ENCODE measurements around the gene MLLT10. TPM values are rescaled to one million over a fixed set of nuclear protein-coding genes. Genes with fewer than 3 reads are reported as not detected.

The MLLT10 gene
- total and polyA plus RNA-seq, 9 donors = 23.6 to 55.1 (median 36.8) TPM

DNA sequence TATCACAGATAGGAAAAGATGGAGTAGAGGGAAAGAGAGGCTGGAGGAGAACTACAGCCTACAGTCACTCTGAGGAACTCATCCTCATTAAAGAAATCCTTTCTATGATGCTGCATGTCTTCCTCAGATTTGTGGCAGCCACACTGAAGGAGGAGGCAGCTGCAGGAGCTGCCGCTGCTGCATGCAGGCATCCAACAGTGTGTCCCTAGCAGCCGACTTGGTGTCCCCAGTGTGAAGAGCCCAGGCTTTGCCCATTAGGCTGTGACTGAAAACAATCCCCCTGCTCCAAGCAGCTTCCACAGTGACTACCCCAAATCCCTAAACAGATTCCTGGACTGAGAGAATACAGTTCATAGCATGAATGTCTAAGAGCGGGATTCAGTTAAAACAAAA is 31.7 kb upstream of the MLLT10 start:
- Histone ChIP-seq H3K9me3 (no peaks in the 10 kb centered on the region), H3K4me3 (no peak overlapping the region), H3K36me3 (no peaks in the 10 kb centered on the region), H3K4me1 (ENCODE audit: insufficient read depth) (no peaks in the 10 kb centered on the region), H3K27ac (no peak overlapping the region), H3K27me3 (no peaks in the 10 kb centered on the region)
- no peak for TF ChIP-seq POLR2A (IDR thresholded peaks at IDR 0.05)
- no peak for TF ChIP-seq EP300 (IDR thresholded peaks at IDR 0.05)
- TF ChIP-seq, protein P1, sequence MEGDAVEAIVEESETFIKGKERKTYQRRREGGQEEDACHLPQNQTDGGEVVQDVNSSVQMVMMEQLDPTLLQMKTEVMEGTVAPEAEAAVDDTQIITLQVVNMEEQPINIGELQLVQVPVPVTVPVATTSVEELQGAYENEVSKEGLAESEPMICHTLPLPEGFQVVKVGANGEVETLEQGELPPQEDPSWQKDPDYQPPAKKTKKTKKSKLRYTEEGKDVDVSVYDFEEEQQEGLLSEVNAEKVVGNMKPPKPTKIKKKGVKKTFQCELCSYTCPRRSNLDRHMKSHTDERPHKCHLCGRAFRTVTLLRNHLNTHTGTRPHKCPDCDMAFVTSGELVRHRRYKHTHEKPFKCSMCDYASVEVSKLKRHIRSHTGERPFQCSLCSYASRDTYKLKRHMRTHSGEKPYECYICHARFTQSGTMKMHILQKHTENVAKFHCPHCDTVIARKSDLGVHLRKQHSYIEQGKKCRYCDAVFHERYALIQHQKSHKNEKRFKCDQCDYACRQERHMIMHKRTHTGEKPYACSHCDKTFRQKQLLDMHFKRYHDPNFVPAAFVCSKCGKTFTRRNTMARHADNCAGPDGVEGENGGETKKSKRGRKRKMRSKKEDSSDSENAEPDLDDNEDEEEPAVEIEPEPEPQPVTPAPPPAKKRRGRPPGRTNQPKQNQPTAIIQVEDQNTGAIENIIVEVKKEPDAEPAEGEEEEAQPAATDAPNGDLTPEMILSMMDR (IDR thresholded peaks at IDR 0.05) = no peak
- intact Hi-C loops (cut with DNase I) = loop anchor here in 1 of 4 donors (10.0 kb wide), 1 partner anchor 822 kb away; the partner anchor contains the start of gene BMI1
- DNase-seq = no peak
- WGBS, 3 donors = 91 to 92% (median 91%) methylated on average over 3 of the region's 3 CpGs

- TF ChIP-seq, protein P1 (IDR thresholded peaks at IDR 0.05) = no peak
- TF ChIP-seq EP300 (IDR thresholded peaks at IDR 0.05) = no peak
- TF ChIP-seq POLR2A (IDR thresholded peaks at IDR 0.05) = no peak
- intact Hi-C loops (cut with DNase I) = loop anchor here in 1 of 4 donors (10.0 kb wide), 1 partner anchor 821 kb away; the partner anchor contains the start of gene BMI1
- Histone ChIP-seq H3K4me1 (ENCODE audit: insufficient read depth) (no peaks in the 10 kb centered on the region), H3K27me3 (no peaks in the 10 kb centered on the region), H3K36me3 (no peaks in the 10 kb centered on the region), H3K9me3 (no peaks in the 10 kb centered on the region), H3K4me3 (no peak overlapping the region), H3K27ac (no peak overlapping the region)
- DNase-seq = no peak
- 60 to 83% (median 62%) methylated on average over 1 of the region's 1 CpG for WGBS, 3 donors
Measured at GRCh38 chr10:21503542-21503941, 30.5 kb upstream of the MLLT10 start.

- H3K27me3 ChIP-seq = no peaks in the 10 kb centered on the region
- H3K4me1 ChIP-seq (ENCODE audit: insufficient read depth) = peaks cover 2% of the 10 kb centered on the region
- H3K36me3 ChIP-seq = no peaks in the 10 kb centered on the region
- DNase-seq = no peak
- H3K9me3 ChIP-seq = no peaks in the 10 kb centered on the region
- intact Hi-C loops (cut with DNase I) = loop anchor here in 1 of 4 donors (10.0 kb wide), 1 partner anchor 819 kb away; the partner anchor contains the start of gene BMI1
- H3K4me3 ChIP-seq = no peak overlapping the region
- 86 to 90% (median 88%) methylated on average over 4 of the region's 4 CpGs for WGBS, 3 donors
- H3K27ac ChIP-seq = no peak overlapping the region
- TF ChIP-seq EP300 (IDR thresholded peaks at IDR 0.05) = no peak
- TF ChIP-seq, protein P1 (IDR thresholded peaks at IDR 0.05) = no peak
- TF ChIP-seq POLR2A (IDR thresholded peaks at IDR 0.05) = no peak
Measured at GRCh38 chr10:21505711-21506278, 28.2 kb upstream of the MLLT10 start.

GRCh38 chr10:21506351-21506750 is 27.7 kb upstream of the MLLT10 start:
- H3K27ac ChIP-seq = no peak overlapping the region
- TF ChIP-seq, protein P1 (IDR thresholded peaks at IDR 0.05) = no peak
- TF ChIP-seq POLR2A (IDR thresholded peaks at IDR 0.05) = no peak
- no peak for TF ChIP-seq EP300 (IDR thresholded peaks at IDR 0.05)
- intact Hi-C loops (cut with DNase I) = loop anchor here in 1 of 4 donors (10.0 kb wide), 1 partner anchor 818 kb away; the partner anchor contains the start of gene BMI1
- no peak for DNase-seq
- H3K4me1 ChIP-seq (ENCODE audit: insufficient read depth) = peaks cover 2% of the 10 kb centered on the region
- 66 to 72% (median 70%) methylated on average over 3 of the region's 3 CpGs for WGBS, 3 donors
- no peaks in the 10 kb centered on the region for H3K36me3 ChIP-seq
- no peak overlapping the region for H3K4me3 ChIP-seq
- H3K9me3 ChIP-seq = no peaks in the 10 kb centered on the region
- no peaks in the 10 kb centered on the region for H3K27me3 ChIP-seq

Measured in ovary (tissue), 9 donors.